ENCODE results near the gene GPR12.

GPR12 gene, protein sequence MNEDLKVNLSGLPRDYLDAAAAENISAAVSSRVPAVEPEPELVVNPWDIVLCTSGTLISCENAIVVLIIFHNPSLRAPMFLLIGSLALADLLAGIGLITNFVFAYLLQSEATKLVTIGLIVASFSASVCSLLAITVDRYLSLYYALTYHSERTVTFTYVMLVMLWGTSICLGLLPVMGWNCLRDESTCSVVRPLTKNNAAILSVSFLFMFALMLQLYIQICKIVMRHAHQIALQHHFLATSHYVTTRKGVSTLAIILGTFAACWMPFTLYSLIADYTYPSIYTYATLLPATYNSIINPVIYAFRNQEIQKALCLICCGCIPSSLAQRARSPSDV

DNA sequence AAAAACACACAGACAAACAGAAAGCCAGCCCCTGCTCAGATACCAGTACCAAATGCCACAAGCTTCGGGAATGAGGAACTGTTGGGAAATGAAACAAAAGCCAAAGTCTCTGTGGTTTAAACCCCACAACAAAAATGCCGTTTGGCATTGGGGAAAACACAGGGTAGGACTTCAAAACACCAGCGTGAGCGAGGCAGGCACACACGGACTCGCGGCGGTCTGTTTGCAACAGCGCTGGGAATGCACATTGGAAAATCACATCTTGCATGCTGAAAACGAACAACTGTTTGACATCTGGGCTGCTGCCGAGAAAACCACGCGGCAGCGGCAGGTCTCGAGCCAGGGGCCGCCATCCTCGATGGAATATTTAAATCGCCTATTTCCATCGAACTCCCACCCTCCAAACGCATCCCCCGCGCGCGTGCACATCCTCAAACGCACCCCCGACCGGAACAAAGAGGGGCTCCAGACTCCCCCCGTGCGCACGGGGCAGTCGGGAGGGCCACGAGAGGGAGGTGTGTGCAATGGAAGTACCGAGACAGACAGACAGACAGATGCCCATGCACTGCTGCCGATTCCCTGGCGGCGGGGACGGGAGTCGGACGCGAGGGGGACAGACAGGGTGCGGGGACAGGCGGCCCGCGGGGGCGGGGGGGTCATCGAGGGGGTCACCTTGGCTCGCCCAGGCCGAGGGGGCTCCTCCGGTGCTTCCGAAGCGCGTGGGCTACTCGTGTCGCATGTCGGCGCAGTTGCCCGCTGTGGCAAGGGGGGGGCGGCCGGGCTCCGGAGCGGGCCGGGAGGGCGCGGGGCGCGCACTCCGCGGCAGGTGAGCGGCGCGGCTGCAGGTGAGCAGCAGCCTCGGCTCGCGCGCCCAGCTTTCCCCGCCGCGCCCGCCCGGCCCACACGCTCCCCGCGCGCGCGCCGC is at the start of gene GPR12:
GPR12 (minus strand) TSS at position 880 of the 925 bp plus-strand sequence. CDS start 959 bp downstream, outside the sequence.
- no peak for DNase-seq

DNA sequence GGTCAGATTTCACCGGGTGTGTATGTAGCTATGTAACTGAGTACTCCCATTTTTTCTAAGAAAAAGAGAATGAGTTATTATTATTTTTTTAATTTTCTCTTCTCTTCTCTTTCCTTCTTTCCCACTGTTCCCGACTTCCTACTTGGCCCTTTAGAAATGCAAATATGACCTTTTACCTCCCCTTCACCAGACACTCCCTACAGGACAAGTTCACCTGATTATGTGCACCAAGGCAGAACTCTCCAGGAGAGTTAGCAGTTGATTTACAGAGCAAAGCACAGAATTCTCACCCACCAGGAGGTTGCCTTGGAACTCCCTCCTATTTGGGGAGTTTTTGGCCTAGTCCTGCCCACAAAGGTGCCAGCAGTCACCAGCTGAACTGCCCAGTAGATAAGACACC is 49.5 kb upstream of the GPR12 start:
- no peak for DNase-seq

DNA sequence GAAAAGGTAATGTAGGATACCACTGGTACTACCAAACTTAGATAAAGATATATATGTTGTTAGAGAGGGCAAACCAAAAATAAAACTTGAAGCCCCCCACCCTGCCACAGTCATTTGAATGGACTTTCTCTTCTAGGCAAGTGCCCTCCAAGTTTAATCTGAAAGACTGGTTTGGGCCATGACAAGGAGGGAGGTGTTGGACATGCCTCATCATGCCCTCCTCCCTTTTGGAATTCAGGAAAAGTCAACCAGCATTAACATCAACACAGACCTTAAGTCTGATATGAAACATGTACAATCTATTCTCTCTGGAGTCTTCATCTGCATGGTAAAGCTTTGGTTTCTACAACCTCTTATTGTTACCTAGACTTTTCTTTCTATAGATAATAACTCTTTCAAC is 46.3 kb upstream of the GPR12 start:
- DNase-seq: no peak

DNA sequence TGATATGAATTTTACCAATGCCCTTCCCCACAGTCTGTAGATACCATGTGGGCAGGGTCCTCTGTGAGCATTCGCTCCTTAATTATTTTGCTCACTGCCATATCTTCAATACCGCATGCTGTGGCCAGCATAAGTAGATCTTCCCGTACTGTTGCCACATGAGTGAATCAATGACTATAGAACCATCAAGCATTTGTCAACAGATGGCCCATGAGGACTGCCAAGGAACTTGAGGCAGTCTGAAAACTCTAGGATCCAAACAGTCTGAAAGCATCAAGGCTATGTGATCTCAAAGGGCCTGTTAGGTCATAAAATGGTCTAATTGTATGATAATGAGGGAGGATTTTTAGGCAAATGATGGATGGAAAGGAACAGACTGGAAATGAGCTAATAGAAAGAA is 27.4 kb upstream of the GPR12 start:
- DNase-seq: no peak

DNA sequence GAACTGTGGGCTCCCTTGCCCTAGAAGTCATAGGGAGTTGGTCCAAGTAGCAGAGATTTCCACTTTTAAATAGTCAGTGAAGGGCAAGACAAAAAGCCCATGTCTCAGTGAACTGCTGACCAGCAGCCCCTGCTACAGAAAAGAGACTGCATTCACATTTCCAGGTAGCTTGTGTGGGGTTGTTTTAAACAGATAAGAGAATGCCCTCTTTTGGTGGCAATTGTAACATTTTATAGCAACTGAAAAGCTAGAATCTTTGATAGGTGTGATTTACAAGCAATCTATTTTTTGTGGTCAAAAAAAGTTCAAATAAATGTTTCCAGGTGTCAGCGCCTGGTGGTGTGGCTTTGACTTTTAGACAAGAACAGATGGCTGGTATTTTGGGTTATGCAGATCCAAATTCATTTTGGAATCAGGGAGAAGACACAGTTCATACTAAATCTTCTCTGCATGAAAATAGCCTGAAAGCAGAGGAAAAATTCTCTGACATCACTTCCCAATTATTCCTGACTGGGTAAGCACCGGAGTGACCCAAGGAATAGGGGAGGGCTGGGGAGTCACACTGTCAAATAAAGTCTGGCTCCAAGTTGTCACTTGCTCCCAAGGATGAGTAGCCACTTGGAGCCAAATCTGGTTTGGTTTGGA is 26.2 kb upstream of the GPR12 start:
- DNase-seq: no peak

DNA sequence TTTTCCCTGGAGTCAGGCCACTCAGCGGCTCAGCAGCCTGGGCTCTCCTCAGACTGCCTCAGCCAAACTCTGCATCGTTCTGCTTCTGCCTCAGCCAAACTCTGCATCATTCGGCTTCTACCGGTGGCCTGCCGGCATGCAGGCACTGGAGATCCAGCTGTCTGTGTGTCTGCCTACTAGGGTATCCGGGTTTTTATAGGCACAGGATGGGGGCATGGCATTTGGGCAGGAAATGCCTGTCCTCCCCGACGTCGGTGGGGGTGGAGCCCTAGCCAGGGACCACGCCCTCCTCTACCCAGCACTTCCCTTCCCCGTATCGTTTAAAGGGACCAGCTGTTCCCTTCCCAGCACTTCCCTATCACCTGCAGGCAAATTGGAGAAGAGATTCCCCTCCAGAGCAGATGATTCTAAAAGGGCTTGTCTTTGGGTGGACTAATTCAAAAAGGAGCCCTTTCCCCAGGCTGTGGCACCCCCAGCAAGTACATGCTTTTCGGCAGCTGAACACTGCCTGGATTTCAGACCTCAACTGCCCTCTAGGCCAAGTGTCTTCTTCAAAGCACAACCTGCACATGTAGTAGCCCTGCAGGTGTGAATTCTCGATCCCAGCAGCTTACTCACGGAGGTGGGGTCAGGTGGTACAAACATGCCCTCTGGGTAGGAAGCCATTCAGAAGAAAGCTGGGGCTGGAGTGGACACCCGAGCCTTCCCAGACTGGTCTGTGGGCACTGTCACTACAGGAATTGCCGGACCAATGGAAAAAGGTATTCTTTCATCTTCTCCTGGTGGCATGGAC is 25.4 kb upstream of the GPR12 start:
- DNase-seq: peak; percentile 73

DNA sequence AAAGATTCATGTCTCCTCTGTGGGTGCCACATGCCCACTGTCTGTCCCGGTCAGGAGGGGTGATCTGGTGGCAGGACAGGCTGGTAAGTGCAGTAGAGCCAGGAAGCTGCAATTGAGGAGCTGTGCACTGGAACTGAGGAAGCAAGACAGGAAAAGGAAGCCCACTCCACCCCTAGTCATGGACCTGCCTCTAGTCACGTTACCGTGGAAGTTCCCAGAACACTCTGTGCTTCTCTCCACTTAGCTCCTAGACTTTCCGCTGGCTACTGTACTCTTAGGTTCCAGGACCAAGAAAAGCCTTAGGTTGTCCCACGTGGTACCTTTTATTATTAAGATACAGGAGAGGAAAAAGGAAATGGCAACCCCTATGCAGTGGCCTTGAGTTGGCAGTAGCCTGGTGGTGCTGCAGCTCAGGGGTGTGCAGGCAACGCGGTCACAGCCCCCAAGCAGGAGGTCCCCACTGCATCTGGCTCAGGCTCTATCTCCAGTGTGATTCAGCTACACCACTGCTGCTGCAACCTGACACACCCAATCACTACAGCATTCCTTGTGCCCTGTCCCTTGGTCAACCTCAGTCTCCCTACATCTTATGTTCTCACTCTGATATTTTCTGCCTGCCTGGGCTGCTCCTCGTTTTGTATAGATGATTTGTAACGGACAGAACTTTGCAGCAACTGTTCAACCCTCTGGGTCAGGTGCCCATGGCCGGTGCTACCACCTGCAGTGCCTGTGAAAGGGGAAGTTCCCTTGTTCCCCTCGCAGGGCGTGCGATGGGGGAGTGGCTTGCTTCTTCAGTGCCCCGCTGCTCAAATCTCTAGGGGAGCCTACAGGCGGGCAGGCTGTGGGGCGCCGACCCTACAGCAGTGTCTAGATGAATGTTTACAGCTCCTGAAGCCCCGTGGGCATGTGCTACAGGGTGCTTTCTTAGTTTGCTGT is 24.4 kb upstream of the GPR12 start:
- DNase-seq: no peak

DNA sequence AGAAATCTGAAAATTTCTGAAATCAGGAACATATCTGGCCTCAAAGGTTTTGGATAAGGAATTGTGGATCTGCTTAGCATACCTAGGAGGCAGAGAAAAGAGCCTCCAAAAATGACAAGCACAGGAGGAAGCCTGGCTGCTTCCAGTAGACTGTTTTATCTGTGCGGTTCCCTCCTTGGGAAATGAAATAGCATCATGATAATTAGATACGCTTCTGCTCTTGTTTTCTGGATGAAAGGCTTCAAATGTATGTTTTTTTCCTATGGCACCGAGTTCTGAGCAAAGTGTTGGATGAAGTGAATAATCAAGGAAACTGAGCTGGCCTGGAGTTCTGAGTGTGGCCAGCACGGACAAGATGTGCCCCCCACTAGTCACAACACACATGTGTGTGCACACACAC is 19.8 kb upstream of the GPR12 start:
- no peak for DNase-seq

DNA sequence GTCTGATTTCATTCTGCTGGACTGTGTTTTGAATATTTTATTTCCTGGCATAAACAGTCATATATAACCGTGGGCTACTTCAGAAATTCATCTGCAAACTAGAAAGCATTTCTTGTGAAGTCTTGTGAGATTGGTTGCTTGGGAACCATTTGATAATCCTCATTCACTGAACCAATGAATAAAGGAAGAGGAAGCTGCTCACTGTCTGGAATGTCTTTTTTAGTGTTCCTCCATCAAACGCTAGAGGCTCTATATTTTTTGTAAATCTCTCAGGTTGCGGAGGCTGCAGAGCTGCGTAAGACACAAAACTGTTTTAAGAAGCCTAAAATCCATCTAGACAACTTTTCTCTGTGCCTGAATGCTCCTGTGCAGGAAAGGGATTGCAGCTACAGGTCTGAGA is 18.7 kb upstream of the GPR12 start:
- no peak for DNase-seq

DNA sequence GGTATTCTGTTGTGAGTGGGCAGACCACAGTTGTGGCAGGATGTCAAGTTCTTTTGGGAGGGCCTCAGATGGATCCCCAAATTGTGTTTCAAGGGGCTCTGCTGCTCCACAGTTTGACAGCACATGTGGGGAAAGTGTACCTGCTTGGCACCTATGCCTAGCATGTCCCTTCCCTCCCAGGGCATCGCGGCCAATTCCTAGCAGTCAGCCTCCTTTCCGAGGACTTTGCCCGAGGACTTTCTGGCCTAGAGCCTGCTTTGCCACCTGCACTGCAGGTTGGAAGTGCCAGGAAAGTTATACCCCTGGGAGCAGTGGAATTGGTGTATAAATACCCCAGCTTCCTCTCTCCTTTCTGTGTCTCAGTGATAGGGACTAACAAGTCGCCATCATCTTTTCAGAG is 11.9 kb upstream of the GPR12 start:
- no peak for DNase-seq

DNA sequence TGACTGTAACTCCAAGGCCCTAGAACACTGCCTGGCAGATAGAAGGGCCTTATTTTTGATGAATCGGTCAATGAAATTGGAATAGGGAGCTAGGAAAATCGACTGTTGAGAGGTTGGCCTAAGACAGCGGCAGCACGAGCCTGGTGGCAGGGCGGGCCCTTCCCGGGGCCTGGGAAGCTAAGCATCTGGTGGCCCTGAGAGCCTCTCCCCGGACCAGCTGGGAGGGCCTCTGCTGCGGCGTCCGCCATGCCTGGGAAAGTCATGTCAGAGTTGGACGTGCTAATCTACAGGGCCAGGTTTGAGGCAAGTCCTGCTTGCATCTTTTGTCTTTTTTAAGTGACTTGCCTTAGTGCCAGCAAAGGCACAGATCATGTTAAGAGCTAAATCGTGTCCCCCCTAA is 11.2 kb upstream of the GPR12 start:
- no peak for DNase-seq

DNA sequence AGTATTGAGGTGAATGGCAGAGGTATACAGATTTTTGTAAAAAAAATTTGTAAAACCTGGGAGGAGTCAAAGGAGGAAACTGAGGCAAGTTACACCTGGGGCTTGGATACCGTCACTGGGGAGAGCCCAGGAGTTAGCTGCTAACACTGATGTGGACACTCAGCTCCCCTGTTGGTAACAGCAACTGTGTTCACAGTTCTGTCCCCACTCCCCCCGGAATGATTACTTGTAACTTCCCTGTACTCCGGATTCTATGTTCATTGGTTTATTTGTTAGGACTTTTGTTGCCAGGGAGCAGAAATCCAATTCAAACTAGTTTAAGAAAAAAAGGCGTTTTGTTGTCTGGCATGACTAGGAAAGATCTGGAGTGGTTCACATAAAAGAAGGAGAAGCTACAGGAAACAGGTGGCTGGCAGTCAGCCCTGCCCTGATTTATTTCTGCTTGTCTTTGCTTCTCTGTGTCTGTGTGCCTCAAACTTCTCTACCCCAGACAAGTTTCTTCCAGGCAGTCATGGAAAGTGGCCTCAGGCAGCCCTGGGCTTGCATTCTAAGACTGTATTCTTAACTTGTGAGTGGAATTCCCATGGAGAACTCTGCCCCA is 2.3 kb upstream of the GPR12 start:
- no peak for DNase-seq

DNA sequence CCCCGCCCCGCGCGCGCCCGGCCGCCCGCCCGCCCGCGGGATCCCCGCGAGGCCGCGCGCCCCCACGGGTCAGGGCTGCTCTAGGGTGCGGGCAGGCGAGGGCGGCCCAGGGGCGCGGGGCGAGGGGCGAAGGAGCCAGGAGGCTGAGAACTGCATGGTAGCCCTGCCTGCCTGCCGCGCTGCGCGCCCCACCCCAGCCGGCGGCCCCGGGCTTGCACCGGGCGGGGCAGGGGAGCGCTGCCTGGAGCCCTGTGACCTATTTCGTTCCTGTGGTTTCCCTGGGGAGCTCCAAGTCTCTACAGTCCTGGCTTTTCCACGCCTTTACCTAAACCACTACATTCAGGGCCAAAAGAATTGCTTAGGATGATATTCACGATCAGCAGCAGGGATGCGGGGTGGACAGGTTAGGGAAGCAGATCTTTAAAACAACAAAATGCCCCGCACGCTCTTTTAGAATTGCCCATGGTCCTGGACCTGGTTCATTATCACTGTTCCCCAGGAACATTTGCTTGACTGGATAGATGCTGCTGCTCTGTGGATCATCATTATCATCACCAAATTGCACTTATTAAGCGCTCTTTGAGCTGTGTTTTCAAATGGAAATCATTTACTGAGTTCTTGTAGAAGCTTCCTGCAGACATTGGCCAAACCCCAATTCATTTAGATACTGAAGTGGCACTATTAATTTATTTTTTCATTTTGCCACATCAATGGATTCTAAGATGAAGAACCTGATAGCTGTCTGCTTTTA is 421 bp upstream of the GPR12 start:
- no peak for DNase-seq

DNA sequence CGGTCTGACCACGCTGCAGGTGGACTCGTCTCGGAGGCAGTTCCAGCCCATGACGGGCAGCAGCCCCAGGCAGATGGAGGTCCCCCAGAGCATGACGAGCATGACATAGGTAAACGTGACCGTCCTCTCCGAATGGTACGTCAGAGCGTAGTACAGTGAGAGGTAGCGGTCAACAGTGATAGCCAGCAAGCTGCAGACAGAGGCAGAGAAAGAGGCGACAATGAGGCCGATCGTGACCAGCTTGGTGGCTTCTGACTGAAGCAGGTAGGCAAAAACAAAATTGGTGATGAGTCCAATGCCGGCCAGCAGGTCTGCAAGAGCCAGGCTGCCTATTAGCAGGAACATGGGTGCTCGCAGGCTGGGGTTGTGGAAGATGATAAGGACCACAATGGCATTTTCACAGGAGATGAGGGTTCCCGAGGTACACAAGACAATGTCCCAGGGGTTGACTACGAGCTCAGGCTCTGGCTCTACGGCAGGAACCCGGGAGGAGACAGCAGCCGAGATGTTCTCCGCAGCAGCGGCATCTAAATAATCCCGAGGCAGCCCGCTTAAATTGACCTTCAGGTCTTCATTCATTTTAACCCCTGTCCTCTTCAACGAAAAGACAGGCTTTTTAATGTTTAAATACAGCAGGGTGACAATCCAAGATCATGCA is 1.2 kb downstream of the GPR12 start:
- DNase-seq: no peak

DNA sequence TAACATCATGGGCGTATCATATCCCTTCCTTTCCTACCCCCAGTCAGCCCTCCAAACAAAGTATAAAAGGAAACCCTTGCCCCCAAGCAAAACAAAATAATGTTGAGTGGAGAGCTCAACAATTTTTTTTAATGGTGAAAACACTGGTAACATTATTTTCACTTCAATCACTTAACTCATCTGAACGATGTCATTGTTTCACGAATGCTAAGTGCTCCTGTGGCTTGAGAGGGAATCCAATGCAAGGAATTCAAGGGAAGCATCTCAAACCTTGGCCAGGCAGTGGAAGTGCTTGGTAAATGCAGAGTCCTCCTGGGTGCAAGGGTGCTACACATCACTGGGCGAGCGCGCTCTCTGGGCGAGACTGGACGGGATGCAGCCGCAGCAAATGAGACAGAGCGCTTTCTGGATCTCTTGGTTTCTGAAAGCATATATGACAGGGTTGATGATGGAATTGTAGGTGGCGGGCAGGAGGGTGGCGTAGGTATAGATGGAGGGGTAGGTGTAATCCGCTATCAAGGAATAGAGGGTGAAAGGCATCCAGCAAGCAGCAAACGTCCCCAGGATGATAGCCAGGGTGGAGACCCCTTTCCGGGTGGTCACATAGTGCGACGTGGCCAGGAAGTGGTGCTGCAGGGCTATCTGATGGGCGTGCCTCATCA is 2.0 kb downstream of the GPR12 start:
- no peak for DNase-seq

DNA sequence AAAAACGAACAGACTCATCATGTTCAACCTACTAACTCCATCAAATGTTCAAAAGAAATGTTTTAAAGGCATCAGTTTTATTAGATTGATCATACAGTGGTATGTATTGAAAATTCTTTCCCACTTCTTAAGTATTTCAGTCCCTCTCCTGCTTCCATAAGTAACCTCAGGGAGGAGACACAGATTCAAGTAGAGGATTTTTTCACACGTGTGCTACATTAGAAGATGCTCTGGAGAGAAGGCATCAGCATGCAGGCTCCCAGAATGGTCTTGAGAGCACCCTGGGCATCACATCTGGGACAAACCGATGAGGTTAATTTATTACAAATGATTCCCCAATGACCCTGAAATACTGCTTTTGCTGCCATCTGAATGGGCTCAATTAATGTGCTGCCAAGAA is 3.6 kb downstream of the GPR12 start:
- no peak for DNase-seq

DNA sequence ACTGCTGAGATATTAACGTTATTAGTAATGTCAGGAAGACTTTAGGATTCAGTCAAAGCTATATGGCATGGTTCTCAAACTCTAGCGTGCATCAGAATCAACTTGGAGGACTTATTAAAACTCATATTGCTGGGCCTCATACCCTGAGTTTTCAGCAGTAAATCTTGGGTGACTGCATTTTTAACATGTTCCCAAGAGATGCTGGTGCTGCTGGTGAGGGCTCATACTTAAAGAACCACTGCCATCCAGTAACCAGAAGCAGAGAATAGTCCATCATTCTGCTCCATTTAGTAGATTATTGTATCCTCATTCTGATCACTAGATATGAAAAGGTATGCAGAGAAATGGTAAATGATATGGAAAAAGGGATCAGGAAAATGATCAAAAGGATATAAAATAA is 7.9 kb downstream of the GPR12 start:
- no peak for DNase-seq

DNA sequence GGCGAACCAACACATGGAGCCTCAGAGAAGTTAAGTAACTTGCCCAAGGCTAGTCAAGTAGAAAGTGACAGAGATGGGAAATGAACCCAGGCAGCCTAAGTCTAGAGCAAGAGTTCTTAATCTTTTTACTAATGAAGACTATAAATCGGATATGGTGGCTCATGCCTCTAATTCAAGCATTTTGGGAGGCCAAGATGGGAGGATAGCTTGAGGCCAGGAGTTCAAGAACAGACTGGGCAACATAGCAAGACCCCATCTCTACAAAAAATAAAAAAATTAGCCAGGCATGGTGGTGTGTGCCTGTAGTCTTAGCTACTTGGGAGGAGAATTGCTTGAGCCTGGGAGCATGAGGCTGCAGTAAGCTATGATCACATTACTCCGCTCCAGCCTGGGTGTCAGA is 10.7 kb downstream of the GPR12 start:
- DNase-seq: no peak

DNA sequence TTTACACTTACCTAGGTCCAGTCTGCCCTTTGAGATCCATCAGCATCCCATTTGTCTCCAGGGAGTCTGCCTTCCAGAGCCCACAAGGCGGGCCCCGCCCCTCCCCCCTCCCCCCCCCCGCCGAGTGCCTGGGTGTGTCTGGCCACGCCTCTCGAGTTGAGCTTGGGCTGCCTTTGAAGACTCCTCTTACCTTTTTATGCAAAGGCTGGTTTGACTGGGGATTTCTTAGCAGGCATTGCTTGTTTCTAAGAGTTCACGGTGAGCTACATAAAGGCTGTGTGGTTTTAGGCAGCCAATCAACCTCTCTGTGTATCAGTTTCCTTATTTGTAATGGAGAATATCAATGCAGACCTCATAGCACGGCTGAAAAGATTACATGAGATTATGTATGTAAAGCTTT is 11.3 kb downstream of the GPR12 start:
- no peak for DNase-seq

Data from activated effector memory CD4-positive, alpha-beta T cell treated with anti-CD3 and anti-CD28 coated beads, Interleukin-2, amount 50 U/mL, for 16 hours (primary cell).